Kidney (tissue), 14 donors: ENCODE results near the gene CHKB. TPM values are rescaled to one million over a fixed set of nuclear protein-coding genes. Genes with fewer than 3 reads are reported as not detected.
"Not testable (repeated sequence)": the region's sequence is repeated elsewhere in the genome, so short reads cannot be mapped to it uniquely, and the experiment has no call there.

Experiments
- DNase-seq, 5 donors: peaks; one replicate each; pipeline ENCODE4 v3.0.0-alpha.2; 2013 to 2020
- FAIRE-seq: peaks from 2 replicates; lab custom pipeline; 2012; peaks lifted over from hg19 to GRCh38; lab: Jason Lieb, UNC
- H3K27ac ChIP-seq, 2 donors: one replicate each; pipeline ENCODE4 v1.7.0; 2013; ENCODE audit warnings: low read depth in 2 of 2, low read length in 2 of 2, inconsistent platforms in 1 of 2
- H3K27me3 ChIP-seq: one replicate; pipeline ENCODE4 v1.7.1; 2013; ENCODE audit warnings: low read length, inconsistent platforms; ENCODE audit not compliant: control insufficient read depth, insufficient read depth
- H3K36me3 ChIP-seq, 3 donors: one replicate each; pipeline versions ENCODE4 v1.7.0 to v1.7.1; 2013; ENCODE audit warnings: low read length in 3 of 3, control low read depth in 1 of 3, inconsistent platforms in 1 of 3; ENCODE audit not compliant: insufficient read depth in 3 of 3, control insufficient read depth in 2 of 3
- H3K4me1 ChIP-seq, 3 donors: one replicate each; pipeline versions ENCODE4 v1.7.0 to v1.7.1; 2013; ENCODE audit warnings: low read length in 3 of 3, inconsistent platforms in 1 of 3, low read depth in 1 of 3; ENCODE audit not compliant: control insufficient read depth in 2 of 3, insufficient read depth in 2 of 3
- H3K4me3 ChIP-seq, 3 donors: one replicate each; pipeline versions ENCODE4 v1.7.0 to v1.8.1; 2013; ENCODE audit warnings: low read length in 3 of 3, control low read depth in 1 of 3, inconsistent platforms in 1 of 3
- H3K9ac ChIP-seq, 3 donors: one replicate each; pipeline versions ENCODE4 v1.7.0 to v1.7.1; 2013; ENCODE audit warnings: low read length in 3 of 3, control low read depth in 1 of 3, inconsistent platforms in 1 of 3
- H3K9me3 ChIP-seq, 3 donors: one replicate each; pipeline versions ENCODE4 v1.7.0 to v1.7.1; 2013; ENCODE audit warnings: low read length in 3 of 3, control low read depth in 1 of 3, inconsistent platforms in 1 of 3; ENCODE audit not compliant: control insufficient read depth in 2 of 3, insufficient read depth in 1 of 3
- intact Hi-C: fragments of 100-400 bp; cut with DNase I; formaldehyde crosslinking; loops from one replicate; pipeline ENCODE4 v1.11.1; 2022
- polyA plus RNA-seq: library from polyadenylated mRNA; stranded (reverse); fragments of 350-450 nt; fragmentation: Illumina TruSeq; extraction: RNeasy Lipid Tissue Mini Kit (QIAGEN cat#74804); gene quantifications from one replicate; pipeline ENCODE4 v1.2.3, GENCODE V29; 2014; ENCODE audit warnings: low read depth, low replicate concordance; ENCODE audit not compliant: insufficient read depth
- total RNA-seq: library from RNA; stranded (reverse); fragmentation: NEBNext Ultra II Directional; extraction: Animal tissue kit (Norgen Biotek cat#: 25700); gene quantifications from one replicate; pipeline ENCODE4 v1.2.1, GENCODE V29; 2021
- TF ChIP-seq, protein P1 (sequence below): IDR thresholded peaks from 3 replicates; pipeline ENCODE4 v1.5.1; 2012; ENCODE audit warnings: mild to moderate bottlenecking, moderate library complexity, borderline replicate concordance; ENCODE audit not compliant: insufficient read depth; ENCODE audit errors: extremely low read depth
- donor health status: control.
- donor health status: control.
- donor health status: control.
- donor health status: control.
- donor health status: control.
- donor health status: DM: yes; HTN: yes; CAD: no.
- donor health status: Normal renal cell carcinoma (clear cell type).

Gene CHKB
- total and polyA plus RNA-seq, 2 donors from 2014 or later = 73.0 to 91.7 TPM

DNA sequence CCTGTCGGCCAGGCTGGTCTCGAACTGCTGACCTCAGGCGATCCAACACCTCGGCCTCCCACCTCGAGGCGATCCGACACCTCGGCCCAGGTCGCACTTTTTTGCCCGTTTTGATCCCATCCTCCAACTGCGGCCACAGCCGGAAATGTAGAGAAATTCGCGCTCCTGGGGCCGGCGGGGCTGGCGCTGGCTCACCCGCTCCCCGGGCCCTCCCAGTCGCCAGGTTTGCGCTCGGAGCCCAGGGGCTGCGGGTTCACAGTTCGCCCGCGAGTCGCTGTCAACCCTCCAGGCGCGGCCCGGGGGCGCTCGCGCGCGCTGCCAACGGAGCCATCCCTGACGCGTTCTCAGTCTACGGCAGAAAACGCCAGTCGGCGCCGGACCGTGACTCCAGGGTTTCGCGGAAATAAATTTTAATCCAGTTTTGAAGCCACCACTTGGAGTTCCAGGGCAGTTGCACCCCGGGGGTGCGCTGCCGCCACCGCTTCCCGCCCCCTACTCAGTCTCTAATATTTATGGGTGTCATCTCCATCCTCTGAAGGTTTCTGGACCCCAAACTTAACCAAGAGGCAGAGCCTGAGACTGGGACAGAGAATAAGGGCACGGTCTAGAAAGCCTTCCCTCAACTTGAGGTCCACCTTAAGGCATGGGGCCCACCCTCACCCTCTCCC lies 38.4 kb downstream of the CHKB start:
- Histone ChIP-seq H3K9me3 (no peaks in the 10 kb centered on the region), H3K36me3 (no peaks in the 10 kb centered on the region), H3K4me3 (peak overlapping the region in 1 of 3 donors; percentile 29), H3K27ac (peak overlapping the region in 1 of 2 donors; percentile 67), H3K9ac (peak overlapping the region in 2 of 3 donors; percentile 26 to 29), H3K27me3 (peaks cover 9% of the 10 kb centered on the region), H3K4me1 (peaks cover 0 to 5% (median 2%) of the 10 kb centered on the region in 3 donors)
- TF ChIP-seq, protein P1, sequence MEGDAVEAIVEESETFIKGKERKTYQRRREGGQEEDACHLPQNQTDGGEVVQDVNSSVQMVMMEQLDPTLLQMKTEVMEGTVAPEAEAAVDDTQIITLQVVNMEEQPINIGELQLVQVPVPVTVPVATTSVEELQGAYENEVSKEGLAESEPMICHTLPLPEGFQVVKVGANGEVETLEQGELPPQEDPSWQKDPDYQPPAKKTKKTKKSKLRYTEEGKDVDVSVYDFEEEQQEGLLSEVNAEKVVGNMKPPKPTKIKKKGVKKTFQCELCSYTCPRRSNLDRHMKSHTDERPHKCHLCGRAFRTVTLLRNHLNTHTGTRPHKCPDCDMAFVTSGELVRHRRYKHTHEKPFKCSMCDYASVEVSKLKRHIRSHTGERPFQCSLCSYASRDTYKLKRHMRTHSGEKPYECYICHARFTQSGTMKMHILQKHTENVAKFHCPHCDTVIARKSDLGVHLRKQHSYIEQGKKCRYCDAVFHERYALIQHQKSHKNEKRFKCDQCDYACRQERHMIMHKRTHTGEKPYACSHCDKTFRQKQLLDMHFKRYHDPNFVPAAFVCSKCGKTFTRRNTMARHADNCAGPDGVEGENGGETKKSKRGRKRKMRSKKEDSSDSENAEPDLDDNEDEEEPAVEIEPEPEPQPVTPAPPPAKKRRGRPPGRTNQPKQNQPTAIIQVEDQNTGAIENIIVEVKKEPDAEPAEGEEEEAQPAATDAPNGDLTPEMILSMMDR = peak; percentile 42
- intact Hi-C loops = no loop called here
- FAIRE-seq (no peak), DNase-seq (peak; percentile 77 to 92 (median 82))

DNA sequence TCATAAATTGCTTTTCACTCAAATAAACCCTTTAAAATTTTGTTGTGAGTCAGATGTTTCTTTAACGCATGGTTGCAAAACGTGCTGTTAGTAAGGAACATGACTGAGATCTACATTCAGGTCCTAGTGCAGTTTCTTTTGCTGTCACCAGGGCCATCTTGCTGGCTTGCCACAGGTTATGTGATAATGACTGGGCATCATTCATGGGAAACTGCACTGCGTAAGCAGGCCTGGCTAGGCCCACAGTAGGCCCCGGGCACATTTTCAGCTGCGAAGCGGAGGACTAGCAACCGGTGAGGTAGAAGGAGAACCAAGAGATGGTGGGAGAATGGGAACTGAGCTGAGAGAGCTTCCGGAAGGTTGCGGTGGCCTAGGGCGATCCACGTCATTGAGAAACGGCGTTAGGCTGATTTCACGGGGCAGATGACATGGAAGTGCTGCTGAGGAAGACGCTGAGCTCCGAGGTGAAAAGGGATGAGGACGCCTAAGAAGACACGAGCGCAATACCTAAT lies 40.2 kb downstream of the CHKB start:
- Histone ChIP-seq H3K27ac (peak overlapping the region in 1 of 2 donors; percentile 13), H3K36me3 (no peaks in the 10 kb centered on the region), H3K9me3 (no peaks in the 10 kb centered on the region), H3K4me1 (peaks cover 0 to 6% (median 4%) of the 10 kb centered on the region in 3 donors), H3K9ac (no peak overlapping the region), H3K27me3 (peaks cover 6% of the 10 kb centered on the region), H3K4me3 (no peak overlapping the region)
- TF ChIP-seq, protein P1 = no peak
- intact Hi-C loops = no loop called here
- no peak for FAIRE-seq
- DNase-seq = no peak

DNA sequence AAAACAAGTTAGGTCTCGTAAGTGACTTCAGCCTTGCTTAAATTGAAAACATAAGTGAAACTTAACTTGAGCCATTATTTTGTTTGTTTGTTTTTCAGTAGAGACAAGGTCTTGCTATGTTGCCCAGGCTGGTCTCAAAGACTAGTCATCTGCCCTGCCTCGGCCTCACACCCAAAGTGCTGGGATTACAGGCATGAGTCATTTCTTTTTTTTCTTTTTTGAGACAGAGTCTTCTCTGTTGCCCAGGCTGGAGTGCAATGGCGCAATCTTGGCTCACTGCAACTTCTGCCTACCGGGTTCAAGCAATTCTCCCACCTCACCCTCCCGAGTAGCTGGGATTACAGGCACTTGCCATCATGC lies 41.0 kb downstream of the CHKB start:
- H3K9ac ChIP-seq, FAIRE-seq, H3K27ac ChIP-seq, H3K9me3 ChIP-seq, intact Hi-C loops, H3K36me3 ChIP-seq, DNase-seq, H3K4me3 ChIP-seq, H3K4me1 ChIP-seq, H3K27me3 ChIP-seq: not testable (repeated sequence)

DNA sequence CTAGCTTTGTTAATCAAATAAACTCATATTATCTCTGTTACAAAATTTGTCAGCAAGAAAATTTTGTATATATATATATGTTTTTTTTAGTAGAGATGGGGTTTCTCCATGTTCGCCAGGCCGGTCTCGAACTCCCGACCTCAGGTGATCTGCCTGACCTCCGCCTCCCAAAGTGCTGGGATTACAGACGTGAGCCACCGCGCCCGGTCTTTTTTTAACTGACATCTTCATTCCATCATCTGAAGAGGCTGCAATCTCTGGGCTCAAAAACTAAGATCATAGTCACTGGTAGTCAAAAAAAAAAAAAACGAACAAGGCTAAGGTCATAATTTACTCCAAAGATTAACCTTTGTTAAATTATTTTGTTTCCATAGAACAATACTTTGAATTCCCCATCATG lies 42.3 kb downstream of the CHKB start:
- peaks cover 2% of the 10 kb centered on the region for H3K27me3 ChIP-seq
- peak overlapping the region in 1 of 2 donors; percentile 20 for H3K27ac ChIP-seq
- no peak overlapping the region for H3K4me3 ChIP-seq
- no peak for FAIRE-seq
- intact Hi-C loops = no loop called here
- TF ChIP-seq, protein P1 = no peak
- H3K9me3 ChIP-seq = no peaks in the 10 kb centered on the region
- peaks cover 0 to 6% (median 4%) of the 10 kb centered on the region in 3 donors for H3K4me1 ChIP-seq
- H3K9ac ChIP-seq = no peak overlapping the region
- no peaks in the 10 kb centered on the region for H3K36me3 ChIP-seq
- no peak for DNase-seq
